Activated T-cell treated with anti-CD3 and anti-CD28 coated beads for 4 hours (primary cell): ENCODE data around the gene KERA.

Experiments
- DNase-seq: peaks from one replicate; pipeline ENCODE4 v3.0.0-alpha.2; 2020

KERA gene

DNA sequence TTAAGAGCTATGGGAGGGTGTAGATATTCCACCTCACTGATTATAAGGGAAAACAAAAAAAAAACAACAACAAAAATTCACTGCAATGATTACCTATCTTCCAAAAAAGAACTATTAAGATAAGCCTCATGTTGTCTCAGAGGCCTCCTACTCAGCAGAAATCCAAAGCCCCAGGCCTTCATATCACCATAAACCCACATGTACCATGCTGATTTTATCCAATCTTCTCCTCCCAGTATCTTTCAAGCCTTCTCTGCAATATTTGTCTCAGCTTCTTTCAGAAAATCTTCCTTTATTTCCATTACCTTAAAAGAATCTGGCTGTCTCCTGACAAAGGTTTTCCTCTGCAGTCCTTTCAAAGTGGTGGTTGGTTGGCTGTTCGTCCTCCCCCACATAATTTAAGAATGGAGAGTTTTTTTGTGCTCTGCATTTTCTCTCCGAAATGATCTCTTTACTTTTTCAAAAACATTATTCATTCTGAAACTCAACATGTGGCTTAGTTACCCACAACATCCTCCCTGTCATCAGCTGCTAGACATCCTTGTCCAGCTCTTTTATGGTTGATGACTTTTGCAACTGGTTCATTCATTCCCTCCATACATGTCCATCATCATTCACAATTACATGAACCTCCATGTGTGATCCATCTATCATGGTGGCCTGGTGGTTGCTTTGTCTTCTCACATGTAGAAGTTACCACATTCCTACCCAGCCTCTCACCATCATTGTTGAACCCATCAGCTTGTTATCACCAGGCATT lies 50.1 kb downstream of the KERA start:
- DNase-seq, result no peak

DNA sequence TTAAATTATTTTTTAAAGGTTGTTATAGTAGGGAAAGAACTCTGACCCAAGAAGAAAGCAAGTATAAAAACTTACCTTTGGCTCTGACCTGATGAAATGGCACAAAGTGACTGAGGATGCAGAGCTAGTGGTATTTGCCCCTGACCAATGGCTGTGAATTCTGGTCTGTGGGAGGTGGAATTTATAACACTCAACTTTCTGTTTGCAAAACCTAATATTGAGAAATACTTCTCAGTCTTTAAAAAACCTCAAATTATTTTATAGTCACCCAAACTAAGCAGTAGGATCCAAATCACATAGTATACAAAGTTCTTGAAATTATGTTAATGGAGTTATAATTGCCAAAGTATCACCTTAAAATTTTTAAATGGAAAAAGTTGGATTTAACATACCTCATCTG lies 53.0 kb downstream of the KERA start, which contains the start of gene EPYC:
TSS of gene EPYC (minus strand) at position 101 of the 400 bp plus-strand sequence. CDS start 2,407 bp downstream, outside the sequence.
- no peak for DNase-seq

DNA sequence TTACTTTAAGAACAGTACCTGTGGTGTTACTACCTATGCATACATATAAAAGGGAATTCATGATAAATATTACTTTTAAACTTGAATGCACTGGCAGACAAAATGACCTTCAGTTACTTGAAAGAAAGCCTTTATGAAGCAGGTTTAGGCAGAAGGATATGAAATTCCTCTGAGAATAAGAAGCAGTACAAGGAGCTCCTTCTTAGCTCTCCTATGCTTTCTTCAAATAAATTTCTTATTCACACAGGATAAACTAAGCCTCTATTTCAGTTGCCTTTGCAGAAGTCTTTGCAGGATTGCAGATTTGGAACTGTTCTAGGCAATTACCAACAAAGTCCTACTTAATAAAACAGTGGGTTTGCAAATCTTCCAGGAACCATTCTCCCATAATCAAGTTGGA lies 54.1 kb downstream of the KERA start:
- no peak for DNase-seq

- no peak for DNase-seq
Observed at GRCh38 chr12:91001306-91001705, 56.5 kb downstream of the KERA start.
